ENCODE measurements around the gene GPR12.

GPR12 gene

GRCh38 chr13:26707122-26708006 lies 53.2 kb downstream of the GPR12 start:
- no peak overlapping the region for H3K4me3 ChIP-seq (replicated peaks; ENCODE audit: low read depth, low read length)
- no peaks in the 10 kb centered on the region for H3K36me3 ChIP-seq (ENCODE audit: control insufficient read depth, insufficient read depth, low read length)
- peak; percentile 64 for TF ChIP-seq CTCF (IDR thresholded peaks at IDR 0.05; ENCODE audit: insufficient read depth, low read length, poor library complexity, severe bottlenecking)
- H3K27me3 ChIP-seq (replicated peaks; ENCODE audit: control insufficient read depth, insufficient read depth, low read length), result no peaks in the 10 kb centered on the region
- no peak for DNase-seq (ENCODE audit: extremely low read depth, insufficient read length)

- Histone ChIP-seq H3K36me3 (ENCODE audit: control insufficient read depth, insufficient read depth, low read length) (no peaks in the 10 kb centered on the region), H3K4me3 (replicated peaks; ENCODE audit: low read depth, low read length) (no peak overlapping the region), H3K27me3 (replicated peaks; ENCODE audit: control insufficient read depth, insufficient read depth, low read length) (no peaks in the 10 kb centered on the region)
- TF ChIP-seq CTCF (IDR thresholded peaks at IDR 0.05; ENCODE audit: insufficient read depth, low read length, poor library complexity, severe bottlenecking), result no peak
- no peak for DNase-seq (ENCODE audit: extremely low read depth, insufficient read length)
Measured at GRCh38 chr13:26706381-26706780, 54.2 kb downstream of the GPR12 start.

GRCh38 chr13:26705536-26705935 lies 55.0 kb downstream of the GPR12 start:
- no peak for TF ChIP-seq CTCF (IDR thresholded peaks at IDR 0.05; ENCODE audit: insufficient read depth, low read length, poor library complexity, severe bottlenecking)

More at GRCh38 chr13:26705536-26705935, 55.0 kb downstream of the GPR12 start:
- Histone ChIP-seq H3K36me3 (ENCODE audit: control insufficient read depth, insufficient read depth, low read length) (no peaks in the 10 kb centered on the region), H3K4me3 (replicated peaks; ENCODE audit: low read depth, low read length) (no peak overlapping the region), H3K27me3 (replicated peaks; ENCODE audit: control insufficient read depth, insufficient read depth, low read length) (no peaks in the 10 kb centered on the region)
- no peak for DNase-seq (ENCODE audit: extremely low read depth, insufficient read length)
